WTC11 (cell line): Measurements from ENCODE around the gene LYPD1. TPM values are rescaled to one million over a fixed set of nuclear protein-coding genes. Genes with fewer than 3 reads are reported as not detected.

Experiments
- ATAC-seq: fragments of 200-7000 bp; cut with Tn5 transposase; 2 replicates; pipeline ENCODE4 v1.10.0; 2021; ENCODE audit warnings: mild to moderate bottlenecking, moderate library complexity
- CTCF ChIA-PET: fragments of 300-600 bp; sonication (Branson Sonifier 250); formaldehyde crosslinking; loops from one replicate; lab custom pipeline; 2021; ENCODE audit warnings: antibody characterized with exemption; lab: Charles Lee
- POLR2A ChIA-PET: fragments of 350-600 bp; sonication (Branson Sonifier 250); formaldehyde crosslinking; loops from one replicate; lab custom pipeline; 2021; ENCODE audit warnings: antibody characterized with exemption; lab: Charles Lee
- DNase-seq: peaks from one replicate; pipeline ENCODE4 v3.0.0; 2021; ENCODE audit warnings: low spot score
- H3K27ac Mint-ChIP-seq: 2 replicates; pipeline ENCODE4 v1.8.0; 2021; ENCODE audit warnings: mixed read lengths
- H3K27me3 Mint-ChIP-seq: 2 replicates; pipeline ENCODE4 v1.8.0; 2021; ENCODE audit warnings: low read depth, mild to moderate bottlenecking, moderate library complexity, mixed read lengths
- H3K36me3 Mint-ChIP-seq: 2 replicates; pipeline ENCODE4 v1.8.0; 2021; ENCODE audit warnings: mixed read lengths
- H3K4me1 Mint-ChIP-seq: 2 replicates; pipeline ENCODE4 v1.8.0; 2022; ENCODE audit warnings: mixed read lengths
- H3K4me3 Mint-ChIP-seq: 2 replicates; pipeline ENCODE4 v1.8.0; 2021; ENCODE audit warnings: mild to moderate bottlenecking, moderate library complexity, mixed read lengths
- H3K9me3 Mint-ChIP-seq: 2 replicates; pipeline ENCODE4 v1.8.0; 2021; ENCODE audit warnings: mixed read lengths
- ATF1 ChIP-seq: sonication (generic); formaldehyde crosslinking; IDR thresholded peaks from 2 replicates; pipeline ENCODE4 v1.8.1; 2023; ENCODE audit warnings: mild to moderate bottlenecking, moderate library complexity, missing genetic modification reagents
- CREB1 ChIP-seq: sonication (generic); formaldehyde crosslinking; IDR thresholded peaks from 2 replicates; pipeline ENCODE4 v1.8.0; 2023; ENCODE audit warnings: mild to moderate bottlenecking, missing genetic modification reagents
- CREM ChIP-seq: sonication (generic); formaldehyde crosslinking; IDR thresholded peaks from 2 replicates; pipeline ENCODE4 v1.8.1; 2022; ENCODE audit warnings: mild to moderate bottlenecking, missing genetic modification reagents, moderate library complexity
- E2F1 ChIP-seq: sonication (generic); formaldehyde crosslinking; IDR thresholded peaks from 2 replicates; pipeline ENCODE4 v1.8.0; 2022; ENCODE audit warnings: mild to moderate bottlenecking, missing genetic modification reagents
- ELF4 ChIP-seq: sonication (generic); formaldehyde crosslinking; IDR thresholded peaks from 2 replicates; pipeline ENCODE4 v1.8.1; 2022; ENCODE audit warnings: low read depth, mild to moderate bottlenecking, moderate library complexity, missing genetic modification reagents
- ERG ChIP-seq: fragments of 250-450 bp; sonication (Bioruptor Pico); IDR thresholded peaks from 2 replicates; pipeline ENCODE4 v1.8.0; 2021; ENCODE audit warnings: mild to moderate bottlenecking
- FOXJ3 ChIP-seq: sonication (generic); formaldehyde crosslinking; IDR thresholded peaks from 2 replicates; pipeline ENCODE4 v1.9.0; 2021; ENCODE audit warnings: missing genetic modification reagents, mild to moderate bottlenecking, borderline replicate concordance
- JUN ChIP-seq: sonication (generic); formaldehyde crosslinking; IDR thresholded peaks from 2 replicates; pipeline ENCODE4 v1.8.0; 2023; ENCODE audit warnings: mild to moderate bottlenecking, missing genetic modification reagents
- MLX ChIP-seq: sonication (generic); formaldehyde crosslinking; IDR thresholded peaks from 2 replicates; pipeline ENCODE4 v1.8.1; 2023; ENCODE audit warnings: mild to moderate bottlenecking, missing genetic modification reagents, moderate library complexity
- PRDM15 ChIP-seq: sonication (generic); formaldehyde crosslinking; IDR thresholded peaks from 2 replicates; pipeline ENCODE4 v1.8.0; 2022; ENCODE audit warnings: missing genetic modification reagents
- SMAD3 ChIP-seq: sonication (generic); formaldehyde crosslinking; IDR thresholded peaks from 2 replicates; pipeline ENCODE4 v1.8.0; 2022; ENCODE audit warnings: missing genetic modification reagents, mild to moderate bottlenecking, borderline replicate concordance
- TCF7 ChIP-seq: sonication (generic); formaldehyde crosslinking; IDR thresholded peaks from 2 replicates; pipeline ENCODE4 v1.8.0; 2022; ENCODE audit warnings: mild to moderate bottlenecking, low read depth, missing genetic modification reagents, moderate library complexity
- USF1 ChIP-seq: sonication (generic); formaldehyde crosslinking; IDR thresholded peaks from 2 replicates; pipeline ENCODE4 v1.8.0; 2022; ENCODE audit warnings: mild to moderate bottlenecking, missing genetic modification reagents
- ZBTB21 ChIP-seq: sonication (generic); formaldehyde crosslinking; IDR thresholded peaks from 2 replicates; pipeline ENCODE4 v1.8.1; 2023; ENCODE audit warnings: mild to moderate bottlenecking, missing genetic modification reagents, borderline replicate concordance
- ZMAT4 ChIP-seq: fragments of 250-450 bp; sonication (Bioruptor Pico); IDR thresholded peaks from 2 replicates; pipeline ENCODE4 v1.9.0; 2021; ENCODE audit warnings: mild to moderate bottlenecking
- ZNF219 ChIP-seq: sonication (generic); formaldehyde crosslinking; IDR thresholded peaks from 2 replicates; pipeline ENCODE4 v1.8.0; 2023; ENCODE audit warnings: missing genetic modification reagents, mild to moderate bottlenecking, borderline replicate concordance
- ZNF263 ChIP-seq: sonication (generic); formaldehyde crosslinking; IDR thresholded peaks from 2 replicates; pipeline ENCODE4 v1.8.1; 2022; ENCODE audit warnings: low read depth, mild to moderate bottlenecking, moderate library complexity, missing genetic modification reagents
- total RNA-seq: library from RNA; stranded (reverse); gene quantifications from 3 replicates; pipeline ENCODE4 v1.2.3, GENCODE V29; 2021

The LYPD1 gene
- total RNA-seq, 1 experiment from 2014 or later, result 2.8 TPM

GRCh38 chr2:132681766-132682165, 11.8 kb upstream of the LYPD1 start (continued):
- TF ChIP-seq E2F1 (CRISPR knock-in tag), result no peak
- TF ChIP-seq TCF7 (CRISPR knock-in tag), result no peak
- TF ChIP-seq MLX (CRISPR knock-in tag), result no peak
- no peak for TF ChIP-seq ZNF219 (CRISPR knock-in tag)
- TF ChIP-seq ZBTB21 (CRISPR knock-in tag), result no peak
- no peak for TF ChIP-seq ATF1 (CRISPR knock-in tag)
- no peak for TF ChIP-seq FOXJ3 (CRISPR knock-in tag)
- TF ChIP-seq ELF4 (CRISPR knock-in tag), result no peak
- no peak for TF ChIP-seq ZNF263 (CRISPR knock-in tag)
- TF ChIP-seq USF1, result no peak
- no peak for TF ChIP-seq SMAD3 (CRISPR knock-in tag)
- no peak for TF ChIP-seq CREM (CRISPR knock-in tag)
- no peak for TF ChIP-seq ZMAT4

- Mint-ChIP-seq H3K36me3 (no peaks in the 10 kb centered on the region), H3K27ac (no peak overlapping the region), H3K4me1 (no peaks in the 10 kb centered on the region), H3K27me3 (peaks cover 46% of the 10 kb centered on the region), H3K9me3 (no peaks in the 10 kb centered on the region), H3K4me3 (no peak overlapping the region)
- ATAC-seq (no peak), DNase-seq (no peak)
- TF ChIP-seq JUN (CRISPR knock-in tag), result no peak
- no peak for TF ChIP-seq USF1
- TF ChIP-seq ERG (CRISPR knock-in tag), result no peak
- no peak for TF ChIP-seq PRDM15
- TF ChIP-seq CREB1 (CRISPR knock-in tag), result no peak
- POLR2A ChIA-PET, result no interaction called here
- CTCF ChIA-PET, result no interaction called here
Observed at GRCh38 chr2:132680544-132680943, 10.5 kb upstream of the LYPD1 start.
